H1 (cell line): ENCODE measurements around the gene GAB2. TPM values are rescaled to one million over a fixed set of nuclear protein-coding genes. Genes with fewer than 3 reads are reported as not detected.

Source experiments
- CBX5 ChIP-seq: fragments of 300-800, 300-1000 bp; sonication (generic); IDR thresholded peaks from 2 replicates; pipeline ENCODE4 v1.7.1; 2016; ENCODE audit warnings: antibody characterized with exemption, low read length, low read depth
- CTBP2 ChIP-seq: IDR thresholded peaks from 2 replicates; pipeline ENCODE4 v1.7.0; 2011; ENCODE audit warnings: borderline replicate concordance, mild to moderate bottlenecking, moderate library complexity, mixed read lengths, low read length; ENCODE audit not compliant: insufficient read depth, insufficient read length
- KDM4A ChIP-seq: IDR thresholded peaks from one replicate; pipeline ENCODE4 v1.7.1; 2012; ENCODE audit warnings: low read depth, mild to moderate bottlenecking, moderate library complexity, low read length, inconsistent platforms; ENCODE audit not compliant: severe bottlenecking
- TAF7 ChIP-seq: optimal IDR thresholded peaks from 2 replicates; pipeline ENCODE3; 2011; ENCODE audit warnings: low read depth, mild to moderate bottlenecking, inconsistent platforms, low read length, moderate library complexity, borderline replicate concordance
- polyA plus RNA-seq, 7 experiments: library from polyadenylated mRNA; depleted of rRNA in 3 of 7; stranded (reverse) in 5 of 7; unstranded in 2 of 7; fragments of >200 nt in 5 of 7; fragments of 200-250 nt in 2 of 7; gene quantifications; 1 replicate in 5 of 7; 2 replicates in 1 of 7; 4 replicates in 1 of 7; pipeline versions ENCODE4 v1.2.1 to v1.2.3, GENCODE V29; 2011 to 2013; ENCODE audit warnings: missing spikeins in 2 of 7, mixed read lengths in 2 of 7
- total RNA-seq: library from RNA; stranded (reverse); fragmentation: NEBNext Ultra II Directional; extraction: Animal tissue kit (Norgen Biotek cat#: 25700); gene quantifications from 2 replicates; pipeline ENCODE4 v1.2.1, GENCODE V29; 2021
- TF ChIP-seq, protein P1 (sequence below): IDR thresholded peaks from 2 replicates; pipeline ENCODE4 v1.6.1; 2011; ENCODE audit warnings: low read depth, mild to moderate bottlenecking, low read length; ENCODE audit not compliant: insufficient read depth

GAB2 gene
- total and polyA plus RNA-seq, 2 of the 8 experiments (the other 6 are each of a cell fraction or from before 2014, with no cell fraction given), result 6.3 to 14.0 TPM

DNA sequence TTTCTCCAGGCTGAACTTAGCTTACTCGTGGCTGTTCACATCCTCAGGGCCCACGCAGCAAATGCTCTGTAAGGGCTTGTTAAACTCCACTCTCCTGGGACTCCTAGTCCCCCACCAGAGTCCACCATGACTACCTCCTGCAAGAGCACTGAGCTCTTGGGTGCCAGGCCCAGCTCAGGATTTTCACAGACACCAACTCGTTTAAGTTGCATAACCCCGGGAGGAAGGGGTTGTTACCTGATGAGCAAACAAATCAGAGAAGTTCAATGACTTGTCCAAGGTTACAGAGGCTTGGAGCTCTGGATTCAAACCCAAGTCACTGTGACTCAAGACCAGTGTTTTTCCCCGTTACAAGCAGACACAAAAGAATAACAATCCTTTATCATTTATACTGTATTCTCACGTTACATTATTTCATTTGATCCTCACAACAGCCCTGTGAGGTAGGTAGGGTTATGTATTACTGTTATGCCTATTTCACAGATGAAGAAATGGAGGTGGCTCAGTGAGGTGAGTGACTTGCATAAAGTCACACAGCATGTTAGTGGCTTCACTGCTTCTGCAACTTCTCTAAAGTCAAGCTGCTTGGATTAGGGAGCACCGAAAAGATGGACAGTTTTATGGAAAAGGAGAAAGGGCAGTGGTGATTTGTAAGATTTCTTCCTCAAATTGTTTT, 246.6 kb downstream of the GAB2 start (continued):
- TF ChIP-seq TAF7, result no peak
- no peak for TF ChIP-seq CBX5
- TF ChIP-seq, protein P1, sequence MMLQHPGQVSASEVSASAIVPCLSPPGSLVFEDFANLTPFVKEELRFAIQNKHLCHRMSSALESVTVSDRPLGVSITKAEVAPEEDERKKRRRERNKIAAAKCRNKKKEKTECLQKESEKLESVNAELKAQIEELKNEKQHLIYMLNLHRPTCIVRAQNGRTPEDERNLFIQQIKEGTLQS, result no peak
- no peak for TF ChIP-seq KDM4A
- no peak for TF ChIP-seq CTBP2
